Immature natural killer cell (primary cell): Measurements from ENCODE around the gene ADAMTS15. TPM values are rescaled to one million over a fixed set of nuclear protein-coding genes. Genes with fewer than 3 reads are reported as not detected.

Experiments
- DNase-seq, 3 donors: peaks; one replicate each; pipeline ENCODE4 v3.0.0; 2022; ENCODE audit warnings: mixed read lengths in 1 of 3
- H3K27ac Mint-ChIP-seq, 6 donors: one replicate each; pipeline ENCODE4 v1.8.0; 2020; ENCODE audit warnings: mixed read lengths in 6 of 6, mild to moderate bottlenecking in 5 of 6, inconsistent platforms in 4 of 6, moderate library complexity in 3 of 6
- H3K27me3 Mint-ChIP-seq, 3 donors: one replicate each; pipeline ENCODE4 v1.8.0; 2020 to 2021; ENCODE audit warnings: low read depth in 3 of 3, mild to moderate bottlenecking in 3 of 3, mixed read lengths in 3 of 3, moderate library complexity in 3 of 3, inconsistent platforms in 1 of 3
- H3K36me3 Mint-ChIP-seq, 3 donors: one replicate each; pipeline ENCODE4 v1.8.0; 2020; ENCODE audit warnings: mixed read lengths in 3 of 3, inconsistent platforms in 2 of 3, mild to moderate bottlenecking in 2 of 3
- H3K4me1 Mint-ChIP-seq, 2 donors: one replicate each; pipeline ENCODE4 v1.8.0; 2020; ENCODE audit warnings: inconsistent platforms in 2 of 2, mild to moderate bottlenecking in 2 of 2, mixed read lengths in 2 of 2, moderate library complexity in 1 of 2
- H3K4me3 Mint-ChIP-seq, 5 donors: one replicate each; pipeline ENCODE4 v1.8.0; 2020; ENCODE audit warnings: mild to moderate bottlenecking in 5 of 5, mixed read lengths in 5 of 5, inconsistent platforms in 3 of 5, moderate library complexity in 3 of 5
- H3K9me3 Mint-ChIP-seq, 6 donors: one replicate each; pipeline ENCODE4 v1.8.0; 2020; ENCODE audit warnings: mild to moderate bottlenecking in 6 of 6, mixed read lengths in 6 of 6, inconsistent platforms in 4 of 6, moderate library complexity in 3 of 6
- polyA plus RNA-seq, 3 donors: library from polyadenylated mRNA; unstranded; fragments of 300-500 nt; fragmentation: Illumina TruSeq; gene quantifications; one replicate each; pipeline ENCODE4 v1.2.3, GENCODE V29; 2021

ADAMTS15 gene
- not detected for polyA plus RNA-seq

DNA sequence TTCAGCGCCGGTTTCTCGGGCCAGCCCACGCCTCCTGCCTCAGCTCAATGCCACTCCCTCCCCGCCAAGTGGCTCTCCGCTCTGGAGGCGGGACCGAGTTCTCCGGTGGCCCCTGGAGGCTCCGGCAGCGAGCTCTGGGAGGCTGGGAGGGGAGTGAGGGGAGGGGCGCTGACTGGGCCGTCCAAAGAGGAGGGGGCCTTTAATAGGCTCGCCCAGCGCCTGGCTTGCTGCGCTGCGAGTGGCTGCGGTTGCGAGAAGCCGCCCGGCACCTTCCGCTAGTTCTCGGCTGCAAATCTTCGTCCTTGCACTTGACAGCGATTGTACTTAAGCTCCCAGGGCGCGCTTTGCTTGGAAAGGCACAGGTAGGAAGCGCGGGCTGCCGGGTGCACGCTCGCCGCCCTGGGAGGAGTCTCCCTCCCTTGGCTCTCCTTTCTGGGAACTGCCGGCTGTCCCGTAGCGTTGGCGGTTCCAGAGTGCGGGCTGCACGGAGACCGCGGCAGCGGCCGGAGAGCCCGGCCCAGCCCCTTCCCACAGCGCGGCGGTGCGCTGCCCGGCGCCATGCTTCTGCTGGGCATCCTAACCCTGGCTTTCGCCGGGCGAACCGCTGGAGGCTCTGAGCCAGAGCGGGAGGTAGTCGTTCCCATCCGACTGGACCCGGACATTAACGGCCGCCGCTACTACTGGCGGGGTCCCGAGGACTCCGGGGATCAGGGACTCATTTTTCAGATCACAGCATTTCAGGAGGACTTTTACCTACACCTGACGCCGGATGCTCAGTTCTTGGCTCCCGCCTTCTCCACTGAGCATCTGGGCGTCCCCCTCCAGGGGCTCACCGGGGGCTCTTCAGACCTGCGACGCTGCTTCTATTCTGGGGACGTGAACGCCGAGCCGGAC is at the start of gene ADAMTS15:
TSS of gene ADAMTS15 (plus strand) at position 230 of the 894 bp plus-strand sequence. CDS start at position 559, 329 bp downstream.
- H3K4me3 Mint-ChIP-seq = peak within 1 kb of the TSS; percentile 70 to 88 (median 82)
- H3K9me3 Mint-ChIP-seq = no peaks in the 10 kb centered on the region
- H3K36me3 Mint-ChIP-seq = no peaks in the 10 kb centered on the region
- no peak within 1 kb of the TSS for H3K27ac Mint-ChIP-seq
- peaks cover 15 to 20% of the 10 kb centered on the region in 2 donors for H3K4me1 Mint-ChIP-seq
- peaks cover 6 to 20% (median 8%) of the 10 kb centered on the region in 3 donors for H3K27me3 Mint-ChIP-seq
- peak; percentile 33 to 47 (median 34) for DNase-seq

- Mint-ChIP-seq H3K27me3 (peaks cover 2 to 14% (median 13%) of the 10 kb centered on the region in 3 donors), H3K27ac (peak overlapping the region in 1 of 6 donors; percentile 38), H3K9me3 (no peaks in the 10 kb centered on the region), H3K4me1 (peaks cover 13 to 22% of the 10 kb centered on the region in 2 donors), H3K36me3 (peaks cover 3 to 17% (median 4%) of the 10 kb centered on the region in 3 donors), H3K4me3 (no peak overlapping the region)
- DNase-seq = no peak
Observed at GRCh38 chr11:130399196-130399595, 49.2 kb upstream of the ADAMTS15 start.

DNA sequence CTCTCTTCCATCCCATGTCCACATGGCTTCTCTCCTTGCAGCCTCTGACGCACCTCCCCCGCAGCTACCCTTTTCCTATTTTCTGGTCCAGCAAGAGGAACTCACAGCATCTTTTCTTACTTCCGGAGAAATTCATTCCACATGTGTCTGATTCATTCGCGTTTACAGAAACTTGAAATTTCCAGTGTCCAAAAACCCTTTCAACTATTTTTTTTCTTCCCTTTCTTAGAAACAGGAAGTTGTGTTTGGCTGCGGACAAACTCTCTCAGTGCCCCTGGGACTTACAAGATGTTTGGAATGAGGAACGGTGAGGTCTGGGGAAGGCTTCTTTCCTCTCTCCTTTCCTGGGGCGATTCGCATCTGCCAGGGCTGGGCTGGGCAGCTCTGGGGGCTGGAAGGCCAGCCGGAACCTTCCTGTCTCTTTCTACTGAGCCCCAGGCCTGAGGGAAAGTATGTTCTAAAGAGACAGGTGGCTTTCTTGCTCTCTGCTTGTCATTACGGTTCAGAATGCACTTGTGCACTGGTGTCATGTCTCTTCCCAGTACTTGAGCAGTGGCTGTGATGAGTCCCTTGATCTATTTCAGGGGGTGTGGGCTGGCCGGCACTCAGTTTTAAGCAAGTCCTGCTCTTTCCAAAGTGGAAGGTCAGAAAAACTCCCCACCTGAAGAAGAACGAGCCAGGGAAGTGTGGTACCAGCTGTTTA is 47.5 kb upstream of the ADAMTS15 start:
- peaks cover 2 to 14% (median 12%) of the 10 kb centered on the region in 3 donors for H3K27me3 Mint-ChIP-seq
- no peak for DNase-seq
- no peaks in the 10 kb centered on the region for H3K9me3 Mint-ChIP-seq
- H3K36me3 Mint-ChIP-seq = peaks cover under 1 to 14% (median under 1%) of the 10 kb centered on the region in 3 donors
- peaks cover 13 to 22% of the 10 kb centered on the region in 2 donors for H3K4me1 Mint-ChIP-seq
- peak overlapping the region in 1 of 5 donors; percentile 45 for H3K4me3 Mint-ChIP-seq
- peak overlapping the region in 3 of 6 donors; percentile 21 to 82 (median 56) for H3K27ac Mint-ChIP-seq

DNA sequence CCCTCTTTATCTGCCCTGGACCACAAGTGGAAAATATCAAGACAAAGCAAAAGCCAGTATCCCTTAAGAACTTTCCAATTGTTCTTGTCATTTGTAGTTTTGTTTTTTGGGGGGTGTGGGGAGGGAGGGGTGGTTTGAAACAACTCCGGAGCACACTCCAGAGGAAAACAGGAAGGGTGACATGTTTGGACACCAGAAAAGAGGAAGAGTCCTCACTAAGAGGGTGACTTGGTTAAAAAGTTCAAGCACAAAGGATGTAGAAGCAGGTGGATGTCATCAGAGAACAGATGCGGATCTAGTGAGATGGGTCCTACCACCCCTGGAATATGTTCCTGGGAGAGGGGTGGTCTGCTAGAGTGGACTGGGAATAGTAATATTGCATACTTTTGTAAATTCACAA is 45.9 kb upstream of the ADAMTS15 start:
- peaks cover 13 to 29% of the 10 kb centered on the region in 2 donors for H3K4me1 Mint-ChIP-seq
- peaks cover 2 to 14% (median 7%) of the 10 kb centered on the region in 3 donors for H3K27me3 Mint-ChIP-seq
- no peaks in the 10 kb centered on the region for H3K9me3 Mint-ChIP-seq
- H3K36me3 Mint-ChIP-seq = peaks cover 0 to 7% (median 0%) of the 10 kb centered on the region in 3 donors
- no peak overlapping the region for H3K4me3 Mint-ChIP-seq
- no peak for DNase-seq
- no peak overlapping the region for H3K27ac Mint-ChIP-seq

DNA sequence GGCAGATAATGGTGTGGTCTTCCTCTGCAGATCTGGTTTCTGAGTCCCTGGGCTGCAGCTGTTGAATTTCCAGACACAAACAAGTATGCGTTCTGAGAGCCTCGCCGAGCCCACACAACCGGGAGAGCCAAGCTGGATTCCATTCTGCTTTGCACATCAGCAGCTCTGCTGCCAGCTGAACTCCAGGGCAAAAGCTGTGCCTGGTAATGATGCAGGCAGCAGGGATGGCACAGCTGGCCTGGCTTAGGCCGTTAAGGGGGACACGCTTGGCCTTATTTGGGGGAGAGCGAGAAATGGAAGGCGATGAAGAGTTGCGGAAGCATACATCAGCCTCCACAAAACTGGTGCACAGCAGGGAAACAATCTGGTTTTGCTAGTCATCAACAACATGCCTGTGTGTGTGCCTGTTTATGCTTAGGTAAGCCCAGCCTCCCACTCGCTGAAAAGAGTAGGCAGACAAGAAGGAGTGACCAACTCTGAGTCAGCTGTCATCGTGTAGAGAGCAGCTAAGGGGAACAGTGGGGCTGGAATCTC is 45.1 kb upstream of the ADAMTS15 start:
- H3K4me3 Mint-ChIP-seq = no peak overlapping the region

GRCh38 chr11:130403967-130404366 is 44.5 kb upstream of the ADAMTS15 start:
- Mint-ChIP-seq H3K9me3 (peaks cover 0 to under 1% (median 0%) of the 10 kb centered on the region in 6 donors), H3K27me3 (peaks cover 2 to 15% (median 7%) of the 10 kb centered on the region in 3 donors), H3K4me3 (no peak overlapping the region), H3K36me3 (peaks cover 0 to 5% (median 0%) of the 10 kb centered on the region in 3 donors), H3K27ac (no peak overlapping the region), H3K4me1 (peaks cover 13 to 29% of the 10 kb centered on the region in 2 donors)
- no peak for DNase-seq

More for the DNA sequence above, 45.1 kb upstream of the ADAMTS15 start:
- Mint-ChIP-seq H3K4me1 (peaks cover 13 to 29% of the 10 kb centered on the region in 2 donors), H3K9me3 (no peaks in the 10 kb centered on the region), H3K36me3 (peaks cover 0 to 5% (median 0%) of the 10 kb centered on the region in 3 donors), H3K27me3 (peaks cover 2 to 14% (median 7%) of the 10 kb centered on the region in 3 donors), H3K27ac (no peak overlapping the region)
- DNase-seq = no peak

- no peak for DNase-seq
- Mint-ChIP-seq H3K9me3 (peaks cover 0 to 2% (median 0%) of the 10 kb centered on the region in 6 donors), H3K27me3 (peaks cover 1 to 16% (median 7%) of the 10 kb centered on the region in 3 donors), H3K27ac (peak overlapping the region in 2 of 6 donors; percentile 12 to 69), H3K4me3 (no peak overlapping the region), H3K4me1 (peaks cover 13 to 29% of the 10 kb centered on the region in 2 donors), H3K36me3 (peaks cover 0 to 5% (median 0%) of the 10 kb centered on the region in 3 donors)
Observed at GRCh38 chr11:130404727-130405126, 43.7 kb upstream of the ADAMTS15 start.

GRCh38 chr11:130405428-130405827 is 43.0 kb upstream of the ADAMTS15 start:
- Mint-ChIP-seq H3K4me1 (peaks cover 9 to 22% of the 10 kb centered on the region in 2 donors), H3K27me3 (peaks cover 0 to 14% (median 7%) of the 10 kb centered on the region in 3 donors), H3K4me3 (no peak overlapping the region)

DNA sequence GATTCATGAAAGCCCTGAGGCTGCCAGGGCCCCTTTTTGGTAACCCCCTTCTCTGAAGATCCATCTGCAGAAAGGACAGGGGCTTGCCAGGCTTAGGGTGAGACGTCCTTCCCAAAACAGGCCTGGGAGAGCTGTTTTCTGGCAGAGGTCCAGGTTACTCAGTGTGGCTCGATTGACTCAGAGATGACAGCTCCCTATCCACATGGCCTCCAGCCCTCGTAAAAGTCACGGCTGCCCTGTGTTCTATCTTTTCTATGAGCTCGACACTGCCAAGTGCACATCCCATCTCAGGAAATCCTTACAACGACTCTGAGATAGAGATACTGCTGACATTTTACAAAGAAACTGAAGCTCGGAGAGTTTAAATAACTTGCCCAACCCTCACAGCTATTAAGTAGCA is 40.5 kb upstream of the ADAMTS15 start:
- no peak overlapping the region for H3K27ac Mint-ChIP-seq
- peaks cover 0 to 2% (median 0%) of the 10 kb centered on the region in 6 donors for H3K9me3 Mint-ChIP-seq
- peaks cover 0 to 8% of the 10 kb centered on the region in 2 donors for H3K4me1 Mint-ChIP-seq
- H3K4me3 Mint-ChIP-seq = no peak overlapping the region
- H3K27me3 Mint-ChIP-seq = peaks cover 0 to 5% (median 3%) of the 10 kb centered on the region in 3 donors
- no peak for DNase-seq
- H3K36me3 Mint-ChIP-seq = no peaks in the 10 kb centered on the region

More at GRCh38 chr11:130405428-130405827, 43.0 kb upstream of the ADAMTS15 start:
- DNase-seq = no peak
- Mint-ChIP-seq H3K36me3 (peaks cover 0 to 5% (median 0%) of the 10 kb centered on the region in 3 donors), H3K27ac (no peak overlapping the region), H3K9me3 (peaks cover 0 to 2% (median 0%) of the 10 kb centered on the region in 6 donors)

DNA sequence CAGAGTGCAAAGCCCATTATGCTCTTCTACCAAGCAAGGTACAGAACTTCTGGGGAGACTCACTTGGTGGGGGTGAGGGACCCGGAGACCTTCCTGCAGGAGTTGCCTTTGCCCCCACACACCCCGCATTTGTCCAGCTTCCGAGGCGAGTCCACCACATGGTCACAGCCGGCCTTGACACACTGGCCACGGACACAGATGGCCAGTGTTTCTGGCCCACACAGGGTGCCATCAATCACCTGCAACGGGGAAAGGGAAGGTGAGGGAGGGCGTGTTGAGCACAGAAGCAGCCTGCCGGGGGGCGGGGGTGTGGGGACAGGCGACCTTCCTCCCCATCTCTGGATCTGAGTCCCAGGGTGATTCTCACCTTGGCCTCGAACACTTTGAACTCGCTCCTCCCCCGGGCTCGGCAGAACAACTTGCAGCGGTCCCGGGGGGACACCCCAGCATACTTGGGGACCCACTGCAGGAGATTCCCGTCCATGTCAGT is 40.0 kb upstream of the ADAMTS15 start:
- H3K27ac Mint-ChIP-seq = no peak overlapping the region
- no peak for DNase-seq
- peaks cover 0 to 2% (median 0%) of the 10 kb centered on the region in 6 donors for H3K9me3 Mint-ChIP-seq
- no peak overlapping the region for H3K4me3 Mint-ChIP-seq
- peaks cover 0 to 5% (median 0%) of the 10 kb centered on the region in 3 donors for H3K27me3 Mint-ChIP-seq
- peaks cover 0 to 8% of the 10 kb centered on the region in 2 donors for H3K4me1 Mint-ChIP-seq
- H3K36me3 Mint-ChIP-seq = no peaks in the 10 kb centered on the region

GRCh38 chr11:130408901-130409300 is 39.5 kb upstream of the ADAMTS15 start:
- no peak for DNase-seq
- no peak overlapping the region for H3K27ac Mint-ChIP-seq
- H3K4me3 Mint-ChIP-seq = no peak overlapping the region
- H3K27me3 Mint-ChIP-seq = peaks cover 0 to 5% (median 0%) of the 10 kb centered on the region in 3 donors
- H3K36me3 Mint-ChIP-seq = no peaks in the 10 kb centered on the region
- H3K4me1 Mint-ChIP-seq = peaks cover 0 to 8% of the 10 kb centered on the region in 2 donors
- peaks cover 0 to 2% (median 0%) of the 10 kb centered on the region in 6 donors for H3K9me3 Mint-ChIP-seq

DNA sequence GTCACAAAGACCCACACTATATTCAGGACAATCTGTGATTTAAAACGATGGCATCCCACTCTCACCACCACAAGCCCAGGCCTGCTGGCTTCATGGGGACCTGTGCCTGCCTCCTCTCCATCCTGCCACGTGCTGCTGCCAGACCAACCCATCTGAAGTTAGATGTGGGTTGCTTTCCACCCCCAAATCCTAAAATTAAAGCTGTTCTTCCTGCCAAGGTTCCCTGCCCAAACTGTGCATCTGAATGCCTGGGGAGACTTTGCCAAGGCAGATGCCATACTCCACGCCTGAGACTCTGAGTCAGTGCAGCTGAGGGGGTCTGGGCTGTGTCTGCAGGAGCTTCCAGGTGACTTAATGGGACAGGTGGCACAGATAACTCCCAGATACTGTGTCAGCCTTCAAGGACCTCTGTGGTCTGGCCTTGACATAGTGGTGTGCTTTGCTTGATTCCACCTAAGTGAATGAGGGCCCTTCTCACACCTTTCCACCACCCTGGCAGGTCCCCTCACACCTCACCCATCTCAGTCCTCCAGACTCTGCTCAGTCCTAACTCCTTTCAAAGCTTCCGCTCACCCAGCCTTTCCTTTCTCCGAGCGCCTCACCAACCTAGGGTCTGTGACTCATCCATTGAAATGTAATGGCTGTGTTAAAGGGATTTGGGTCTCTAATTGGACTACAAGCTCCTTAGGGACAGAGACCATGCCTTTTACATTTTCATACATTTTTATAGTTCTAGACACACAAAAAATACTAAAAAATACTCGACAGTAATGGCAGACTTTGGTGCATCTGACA is 38.7 kb upstream of the ADAMTS15 start:
- no peaks in the 10 kb centered on the region for H3K36me3 Mint-ChIP-seq
- DNase-seq = no peak
- H3K4me1 Mint-ChIP-seq = peaks cover 2 to 8% of the 10 kb centered on the region in 2 donors
- H3K27me3 Mint-ChIP-seq = peaks cover 0 to 7% (median 0%) of the 10 kb centered on the region in 3 donors
- H3K27ac Mint-ChIP-seq = peak overlapping the region in 2 of 6 donors; percentile 22 to 69
- H3K9me3 Mint-ChIP-seq = peaks cover 0 to 2% (median 0%) of the 10 kb centered on the region in 6 donors
- no peak overlapping the region for H3K4me3 Mint-ChIP-seq
